Pons (tissue), 1 donor: Measurements from ENCODE around the gene CLMN.

ENCODE experiments used
- DNase-seq: peaks from one replicate; pipeline ENCODE4 v3.0.0-alpha.2; 2016; ENCODE audit warnings: low spot score

CLMN gene

GRCh38 chr14:95301527-95302187, 18.1 kb downstream of the CLMN start:
- no peak for DNase-seq

- DNase-seq, result peak; percentile 97
Measured at GRCh38 chr14:95300697-95301526, 18.8 kb downstream of the CLMN start.

- DNase-seq, result no peak
Measured at GRCh38 chr14:95300002-95300696, 19.6 kb downstream of the CLMN start.

- peak; percentile 6 for DNase-seq
Measured at GRCh38 chr14:95299271-95299670, 20.4 kb downstream of the CLMN start.

- DNase-seq, result peak; percentile 13
Measured at GRCh38 chr14:95297832-95298231, 21.9 kb downstream of the CLMN start.

GRCh38 chr14:95296966-95297365, 22.7 kb downstream of the CLMN start:
- no peak for DNase-seq

- no peak for DNase-seq
Measured at GRCh38 chr14:95295600-95296376, 23.9 kb downstream of the CLMN start.

GRCh38 chr14:95294834-95295599, 24.7 kb downstream of the CLMN start:
- DNase-seq, result no peak

- DNase-seq, result no peak
Measured at GRCh38 chr14:95294320-95294719, 25.4 kb downstream of the CLMN start.

GRCh38 chr14:95293449-95293848, 26.3 kb downstream of the CLMN start:
- DNase-seq, result no peak

- DNase-seq, result no peak
Measured at GRCh38 chr14:95292660-95293425, 26.9 kb downstream of the CLMN start.

- peak; percentile 67 for DNase-seq
Measured at GRCh38 chr14:95291859-95292542, 27.7 kb downstream of the CLMN start.

GRCh38 chr14:95290871-95291431, 28.8 kb downstream of the CLMN start:
- DNase-seq, result no peak

GRCh38 chr14:95290021-95290420, 29.7 kb downstream of the CLMN start:
- DNase-seq, result no peak

GRCh38 chr14:95289323-95290010, 30.2 kb downstream of the CLMN start:
- no peak for DNase-seq

- DNase-seq, result no peak
Measured at GRCh38 chr14:95288672-95289322, 30.9 kb downstream of the CLMN start.

GRCh38 chr14:95287176-95287754, 32.4 kb downstream of the CLMN start:
- no peak for DNase-seq

- DNase-seq, result no peak
Measured at GRCh38 chr14:95286645-95287044, 33.1 kb downstream of the CLMN start.
